Measurements from ENCODE around the gene FAM216A.

FAM216A gene

DNA sequence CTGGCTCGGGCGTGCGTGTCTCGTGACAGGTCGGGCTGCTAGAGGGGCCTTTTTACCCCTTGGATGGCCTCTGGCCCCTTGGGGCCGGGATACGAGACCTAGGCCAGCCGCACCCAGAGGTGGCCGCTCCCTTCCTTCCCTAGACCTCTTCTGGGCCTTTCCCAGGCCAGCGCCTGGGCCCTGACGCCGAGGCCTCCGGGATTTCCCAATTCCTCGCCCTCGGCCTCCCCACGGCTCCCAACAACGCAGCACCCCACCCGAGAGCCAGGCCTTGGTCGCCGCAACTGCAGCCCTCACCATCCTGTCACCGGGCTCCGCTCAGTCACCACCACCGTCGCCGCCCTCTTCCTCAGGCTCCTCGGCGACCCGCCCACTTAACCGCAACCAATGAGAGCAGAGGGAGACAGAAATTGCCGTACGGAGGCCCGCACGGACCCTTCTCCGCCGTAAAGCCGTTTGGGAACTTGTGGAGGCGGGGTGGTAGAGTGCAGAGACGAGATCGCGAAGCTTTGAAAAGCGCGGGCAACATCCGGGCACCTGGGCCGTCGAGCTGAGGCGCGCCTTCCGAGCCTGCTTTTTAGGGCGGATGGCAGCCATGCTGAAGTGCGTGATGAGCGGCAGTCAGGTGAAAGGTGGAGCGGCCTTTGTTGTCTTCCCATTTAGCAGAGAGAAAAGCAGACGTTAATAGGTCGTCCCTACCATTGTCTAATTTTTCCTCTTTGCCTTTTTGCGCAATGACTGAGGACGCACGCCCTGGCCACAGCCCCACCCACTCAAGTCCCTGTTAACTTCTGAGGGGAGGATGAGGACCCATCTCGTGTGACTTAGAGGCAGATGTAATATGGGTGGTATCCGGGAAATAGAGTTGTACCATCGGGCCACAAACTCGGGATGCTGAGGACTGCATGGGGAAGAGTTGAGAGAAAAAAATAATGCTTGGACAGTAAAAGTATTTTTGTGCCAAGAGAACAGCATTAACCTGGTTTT lies 33.4 kb downstream of the FAM216A start, which contains the start of the genes RAD9B and VPS29:
TSS of gene RAD9B (plus strand) at position 580 of the 987 bp plus-strand sequence. CDS start at position 587, 7 bp downstream.
TSS of gene VPS29 (minus strand) at position 360 of the 987 bp plus-strand sequence. CDS start at position 300, 60 bp downstream.
- FAIRE-seq (no peak), DNase-seq (ENCODE audit: insufficient read length, low spot score) (peak; percentile 89)
- TF ChIP-seq, protein P1, sequence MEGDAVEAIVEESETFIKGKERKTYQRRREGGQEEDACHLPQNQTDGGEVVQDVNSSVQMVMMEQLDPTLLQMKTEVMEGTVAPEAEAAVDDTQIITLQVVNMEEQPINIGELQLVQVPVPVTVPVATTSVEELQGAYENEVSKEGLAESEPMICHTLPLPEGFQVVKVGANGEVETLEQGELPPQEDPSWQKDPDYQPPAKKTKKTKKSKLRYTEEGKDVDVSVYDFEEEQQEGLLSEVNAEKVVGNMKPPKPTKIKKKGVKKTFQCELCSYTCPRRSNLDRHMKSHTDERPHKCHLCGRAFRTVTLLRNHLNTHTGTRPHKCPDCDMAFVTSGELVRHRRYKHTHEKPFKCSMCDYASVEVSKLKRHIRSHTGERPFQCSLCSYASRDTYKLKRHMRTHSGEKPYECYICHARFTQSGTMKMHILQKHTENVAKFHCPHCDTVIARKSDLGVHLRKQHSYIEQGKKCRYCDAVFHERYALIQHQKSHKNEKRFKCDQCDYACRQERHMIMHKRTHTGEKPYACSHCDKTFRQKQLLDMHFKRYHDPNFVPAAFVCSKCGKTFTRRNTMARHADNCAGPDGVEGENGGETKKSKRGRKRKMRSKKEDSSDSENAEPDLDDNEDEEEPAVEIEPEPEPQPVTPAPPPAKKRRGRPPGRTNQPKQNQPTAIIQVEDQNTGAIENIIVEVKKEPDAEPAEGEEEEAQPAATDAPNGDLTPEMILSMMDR (IDR thresholded peaks at IDR 0.05; ENCODE audit: insufficient read depth, missing control alignments): no peak

GRCh38 chr12:110503432-110503831 lies 34.8 kb downstream of the FAM216A start:
- FAIRE-seq: no peak
- TF ChIP-seq, protein P1 (IDR thresholded peaks at IDR 0.05; ENCODE audit: insufficient read depth, missing control alignments): no peak
- DNase-seq (ENCODE audit: insufficient read length, low spot score): no peak

GRCh38 chr12:110505332-110505731 lies 36.7 kb downstream of the FAM216A start:
- TF ChIP-seq, protein P1 (IDR thresholded peaks at IDR 0.05; ENCODE audit: insufficient read depth, missing control alignments): no peak
- FAIRE-seq: no peak
- DNase-seq (ENCODE audit: insufficient read length, low spot score): no peak

- FAIRE-seq (no peak), DNase-seq (ENCODE audit: insufficient read length, low spot score) (no peak)
- TF ChIP-seq, protein P1 (IDR thresholded peaks at IDR 0.05; ENCODE audit: insufficient read depth, missing control alignments): no peak
These were observed 39.5 kb downstream of the FAM216A start for GRCh38 chr12:110508071-110508586.

- no peak for FAIRE-seq
- no peak for DNase-seq (ENCODE audit: insufficient read length, low spot score)
These were observed 45.2 kb downstream of the FAM216A start for GRCh38 chr12:110513842-110514241.

DNA sequence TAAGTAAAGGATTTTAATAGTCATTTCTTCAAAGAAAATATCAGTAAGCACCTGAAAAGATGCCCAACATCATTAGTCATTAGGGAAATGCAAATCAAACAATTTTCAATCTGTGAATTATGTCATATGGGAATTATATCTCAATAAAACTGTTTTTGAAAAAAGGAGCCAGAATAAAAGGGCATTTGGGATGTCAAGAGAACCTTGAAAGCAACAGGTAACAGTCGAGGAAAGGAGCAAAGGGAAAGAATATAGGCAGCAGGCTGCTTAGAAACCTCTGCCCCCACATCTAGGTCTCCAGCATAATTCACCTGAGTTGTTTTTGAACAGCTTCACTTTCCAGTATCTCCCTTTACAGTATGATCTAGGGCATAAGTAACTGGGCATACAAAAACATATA lies 45.7 kb downstream of the FAM216A start:
- FAIRE-seq: no peak
- no peak for DNase-seq (ENCODE audit: insufficient read length, low spot score)
- TF ChIP-seq, protein P1 (IDR thresholded peaks at IDR 0.05; ENCODE audit: insufficient read depth, missing control alignments): no peak

More at GRCh38 chr12:110513842-110514241, 45.2 kb downstream of the FAM216A start:
- TF ChIP-seq, protein P1 (IDR thresholded peaks at IDR 0.05; ENCODE audit: insufficient read depth, missing control alignments): no peak

All from D721Med (cell line).